Camera-type eye (tissue), 1 donor: ENCODE measurements around the gene TMEM114. TPM values are rescaled to one million over a fixed set of nuclear protein-coding genes. Genes with fewer than 3 reads are reported as not detected.

Experiments used
- total RNA-seq: library from RNA; depleted of rRNA; stranded (reverse); fragments of >200 nt; gene quantifications from one replicate; pipeline ENCODE4 v1.2.3, GENCODE V29; 2014

TMEM114 gene
- 5.7 TPM for total RNA-seq

DNA sequence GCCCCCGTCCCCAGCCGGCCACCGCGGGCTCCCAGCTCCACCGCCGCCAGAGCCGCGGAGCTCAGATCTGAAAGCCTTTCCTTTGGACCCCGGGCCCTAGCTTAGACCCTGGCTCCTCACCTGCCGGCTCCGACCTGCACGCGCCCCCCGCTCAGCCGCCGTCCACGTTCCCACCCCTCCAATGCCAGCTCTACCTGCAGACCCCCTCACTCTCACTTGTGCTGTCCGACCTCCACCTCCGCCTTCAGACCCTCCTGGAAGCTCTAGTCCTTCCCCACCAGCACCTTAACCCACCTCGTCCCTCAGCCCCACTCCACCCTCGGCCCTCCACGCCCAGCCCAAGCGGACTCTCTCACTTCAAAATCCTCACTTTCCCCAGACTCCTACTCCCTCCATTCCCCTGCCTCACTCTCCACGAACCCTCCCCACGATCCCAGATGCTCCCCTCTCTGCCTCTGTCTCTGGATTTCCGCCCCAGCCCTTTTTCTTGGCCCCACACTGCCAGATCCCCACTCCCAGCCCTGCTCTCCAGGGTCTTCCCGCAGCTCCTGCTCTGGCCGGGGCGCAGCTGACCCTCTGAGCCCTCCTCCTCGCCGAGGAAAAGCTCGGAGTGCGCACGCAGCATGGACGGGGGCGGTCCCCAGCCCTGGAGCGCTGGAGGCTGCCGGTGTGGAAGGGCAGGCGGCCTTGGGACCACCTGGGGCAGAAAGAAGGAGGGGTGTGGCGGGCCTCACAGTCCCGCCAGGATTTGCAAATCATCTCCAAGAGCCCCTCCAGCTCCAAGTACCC, at the start of gene TMEM114:
TSS of gene TMEM114 (minus strand) at position 612 of the 789 bp plus-strand sequence. CDS start 673 bp downstream, outside the sequence.

DNA sequence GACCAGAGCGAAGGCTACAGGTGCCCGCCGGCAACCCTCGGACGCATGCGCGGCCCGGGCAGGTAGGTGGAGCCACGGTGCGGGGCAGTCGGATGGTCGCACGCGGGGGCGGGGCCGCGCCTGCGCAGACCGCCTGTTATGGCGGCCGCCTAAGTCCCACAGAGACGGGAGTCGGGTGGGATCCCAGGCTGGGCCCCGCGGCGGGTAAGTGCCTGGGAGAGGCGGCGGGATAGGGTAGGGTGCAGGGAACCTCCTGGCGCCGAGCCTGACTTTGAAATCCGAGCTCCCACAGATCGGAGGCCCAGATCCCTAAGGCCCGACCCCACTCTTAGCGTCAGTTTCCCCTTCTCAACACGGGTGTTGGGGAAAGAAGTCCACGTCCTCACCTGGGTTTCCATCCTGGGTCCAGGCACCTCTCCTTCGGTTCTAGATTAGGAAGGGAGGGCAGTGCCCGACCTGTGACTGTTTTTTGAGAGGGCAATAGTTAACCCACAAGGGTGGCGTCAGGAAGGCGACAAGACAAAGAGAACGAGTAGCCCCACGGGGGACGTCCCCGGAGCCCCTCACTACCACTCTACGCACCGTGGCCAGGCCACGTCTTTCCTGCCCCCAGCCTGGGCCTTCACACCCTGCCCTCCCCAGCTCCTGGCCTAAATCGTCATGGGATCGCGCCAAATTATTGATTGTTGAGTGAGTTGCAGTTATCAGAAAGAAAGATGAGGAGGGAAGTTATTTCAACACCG, 31.4 kb upstream of the TMEM114 start, which contains the start of gene METTL22:
TSS of gene METTL22 (plus strand) at position 127 of the 743 bp plus-strand sequence. CDS start 3,968 bp downstream, outside the sequence.

Other genes starting within 250 kb of the TMEM114 start
- 50.0 TPM for gene METTL22, start 31.2 kb upstream of the TMEM114 start, total RNA-seq
- 42.9 TPM for gene ABAT, start 84.1 kb upstream of the TMEM114 start, total RNA-seq
- 7.6 TPM for gene TMEM186, start 207.1 kb upstream of the TMEM114 start, total RNA-seq
- 21.3 TPM for gene PMM2, start 207.3 kb upstream of the TMEM114 start, total RNA-seq